GM19372 (cell line): ENCODE data around the gene UTP25.

ENCODE experiments used
- ATAC-seq: cut with Tn5 transposase; IDR thresholded peaks from one replicate; pipeline ENCODE4 v1.9.1; 2021; ENCODE audit warnings: mild to moderate bottlenecking, low read depth, moderate library complexity; ENCODE audit not compliant: unreplicated experiment

UTP25 gene

DNA sequence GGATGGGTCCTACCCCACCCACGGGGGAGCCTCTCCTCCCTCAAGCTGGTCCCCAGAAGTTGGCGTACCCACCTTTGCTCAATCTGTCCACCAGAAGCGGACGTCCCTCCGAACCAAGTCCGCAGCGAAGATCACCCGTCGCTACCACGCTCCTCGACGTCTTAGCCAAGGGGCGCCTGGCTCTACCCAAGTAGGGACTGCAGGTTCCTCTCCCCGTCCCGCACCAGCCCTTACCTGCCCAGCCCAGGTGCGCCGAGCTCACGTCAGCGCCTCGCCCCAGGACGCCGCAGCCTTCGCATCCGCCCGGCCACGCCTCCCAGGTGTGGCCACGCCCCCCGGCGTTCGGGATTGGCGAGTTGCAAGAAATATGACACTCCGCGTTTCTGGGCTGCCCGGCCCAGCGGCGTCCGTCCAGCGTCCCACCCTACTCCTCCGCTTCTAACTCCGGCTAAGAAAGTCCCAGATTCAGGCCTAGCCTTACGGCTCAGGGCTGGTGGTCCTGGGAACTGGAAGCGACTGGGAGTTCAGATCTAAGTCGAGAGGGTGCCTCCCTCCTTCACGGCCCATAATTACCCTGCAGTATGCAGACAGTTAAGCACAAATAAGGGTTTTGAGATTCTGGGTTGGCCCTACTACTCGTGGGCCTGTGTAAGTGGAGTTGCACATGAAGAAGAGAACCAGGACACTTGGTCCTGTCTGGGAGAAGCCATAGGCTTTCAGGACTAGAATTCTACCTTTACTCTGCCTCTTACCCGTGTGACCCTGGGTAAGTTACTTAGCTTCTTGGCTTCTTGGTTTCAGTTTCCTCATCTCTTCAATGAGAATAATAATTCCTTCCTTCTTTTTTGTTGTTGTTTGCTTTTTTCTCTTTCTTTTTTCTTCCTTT, 21.7 kb upstream of the UTP25 start, which contains the start of gene IRF6:
Gene IRF6 (minus strand): TSS at position 268 of the 886 bp plus-strand sequence. CDS start 4,729 bp downstream, outside the sequence.
- peak; percentile 97 for ATAC-seq

DNA sequence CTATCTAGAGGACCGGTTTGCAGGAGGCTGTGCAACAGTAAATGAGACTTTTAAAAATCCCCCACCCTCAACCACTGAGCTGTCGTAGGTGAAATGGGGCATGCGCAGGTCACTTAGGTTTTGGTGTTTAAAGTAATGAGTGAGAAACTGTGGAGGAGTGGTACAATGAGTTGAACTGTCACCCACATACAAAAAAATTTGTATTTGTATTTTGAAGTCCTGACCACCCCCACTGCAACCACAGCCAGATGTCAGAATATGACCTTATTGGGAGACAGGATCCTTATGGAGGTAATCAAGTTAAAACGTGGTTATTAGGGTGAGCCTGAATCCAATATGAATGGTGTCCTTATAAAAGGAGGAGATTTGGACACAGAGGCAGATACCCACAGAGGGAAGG, 20.3 kb upstream of the UTP25 start:
- no peak for ATAC-seq

DNA sequence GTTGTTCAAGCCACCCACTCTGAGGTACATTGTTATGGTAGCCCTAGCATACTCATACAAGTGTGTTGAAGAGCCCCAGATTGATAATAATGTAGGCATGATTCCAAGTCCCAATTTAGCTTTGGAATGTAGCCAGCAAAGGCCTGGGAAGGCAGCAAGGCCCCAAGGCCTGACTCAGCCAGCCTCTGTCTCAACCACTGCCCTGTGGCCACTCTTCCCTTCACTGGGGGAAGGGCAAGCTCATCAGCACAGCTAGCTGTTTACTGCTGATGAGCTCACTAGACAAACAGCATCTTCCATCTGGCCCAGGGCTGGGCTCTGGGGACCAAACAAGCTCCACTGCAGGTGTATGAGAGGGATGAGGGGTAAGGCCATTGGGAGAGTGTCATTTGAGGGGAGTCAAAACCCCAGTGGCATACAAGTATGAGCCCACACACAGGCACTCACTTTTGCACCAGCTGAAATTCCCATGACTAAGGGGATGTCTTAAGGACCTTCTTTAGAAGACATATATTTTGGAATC, 19.7 kb upstream of the UTP25 start:
- no peak for ATAC-seq

DNA sequence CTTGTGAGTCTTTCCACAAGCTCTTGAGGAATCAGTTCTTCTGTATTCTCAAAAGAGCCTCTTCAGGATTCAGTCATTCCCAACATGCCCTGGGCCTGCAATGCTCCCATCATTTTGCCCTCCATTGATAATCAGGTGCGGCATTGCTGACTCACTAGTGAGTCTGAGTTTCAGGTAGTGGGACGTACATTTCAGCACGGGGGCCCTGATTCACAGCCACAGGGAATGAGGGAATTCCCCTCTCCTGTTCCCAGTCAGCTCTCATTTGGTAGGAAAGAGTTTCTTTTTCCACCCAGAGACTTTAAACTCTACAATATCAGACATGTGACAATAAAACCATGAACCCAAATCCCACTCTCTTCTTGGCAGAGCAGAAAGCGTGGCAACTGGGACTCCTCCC, 18.2 kb upstream of the UTP25 start:
- ATAC-seq: no peak

DNA sequence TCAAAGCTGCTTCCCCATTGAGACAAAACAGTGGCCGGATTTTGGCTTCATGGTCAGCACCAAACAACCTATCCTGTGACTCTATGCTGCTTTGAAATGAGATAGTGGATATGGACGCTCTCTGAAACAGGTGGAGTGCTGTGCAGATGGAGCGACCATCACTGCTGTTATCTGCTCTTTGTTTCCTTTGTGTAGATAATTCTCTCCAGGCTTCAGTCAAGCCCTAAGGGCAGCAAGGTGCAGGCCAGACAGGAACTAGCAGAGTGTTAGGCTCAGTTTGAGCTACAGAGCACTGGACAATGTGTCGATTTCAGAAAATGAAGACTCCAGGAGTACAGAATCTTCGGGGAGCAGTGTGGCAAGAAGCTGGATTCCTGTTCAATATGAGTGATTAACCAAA, 17.0 kb upstream of the UTP25 start:
- ATAC-seq: no peak

DNA sequence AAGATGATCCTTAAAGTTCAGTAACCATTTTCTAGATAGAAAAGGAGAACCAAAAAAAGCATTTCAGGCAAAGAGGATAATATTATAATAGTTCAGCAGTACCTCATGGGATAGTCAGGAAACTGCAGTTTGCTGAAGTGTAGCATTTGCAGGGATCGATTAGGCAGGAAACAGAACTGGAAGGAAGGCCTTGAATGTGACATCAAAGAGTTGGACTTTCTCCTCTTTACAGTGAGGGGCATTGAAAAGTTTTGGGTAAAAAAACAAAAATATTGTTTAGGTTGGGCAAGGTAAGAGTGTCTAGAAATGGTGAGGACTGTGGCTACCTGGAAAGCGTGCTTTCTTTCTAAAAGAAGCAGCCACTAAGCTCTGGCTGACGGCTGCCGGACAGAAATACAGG, 13.9 kb upstream of the UTP25 start:
- no peak for ATAC-seq

DNA sequence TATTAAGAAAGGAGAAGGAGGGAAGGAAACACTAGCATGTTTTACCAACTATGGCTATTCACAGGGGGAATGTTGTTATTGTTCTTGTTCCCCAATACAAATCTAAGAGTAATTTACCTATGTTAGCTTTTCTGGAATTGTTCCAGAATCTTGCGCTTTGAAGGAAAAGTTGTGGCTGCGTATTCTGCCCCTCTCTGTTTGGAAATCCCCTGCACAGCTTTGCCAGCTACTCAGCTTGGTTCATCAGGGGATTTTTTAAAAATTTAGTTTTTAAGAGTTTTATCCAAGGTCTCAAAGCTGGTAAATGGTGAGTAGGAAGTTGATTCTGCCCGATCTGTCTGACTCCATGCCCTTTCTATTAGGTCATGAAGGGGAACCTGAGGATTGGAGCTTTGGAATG, 12.3 kb upstream of the UTP25 start:
- no peak for ATAC-seq

DNA sequence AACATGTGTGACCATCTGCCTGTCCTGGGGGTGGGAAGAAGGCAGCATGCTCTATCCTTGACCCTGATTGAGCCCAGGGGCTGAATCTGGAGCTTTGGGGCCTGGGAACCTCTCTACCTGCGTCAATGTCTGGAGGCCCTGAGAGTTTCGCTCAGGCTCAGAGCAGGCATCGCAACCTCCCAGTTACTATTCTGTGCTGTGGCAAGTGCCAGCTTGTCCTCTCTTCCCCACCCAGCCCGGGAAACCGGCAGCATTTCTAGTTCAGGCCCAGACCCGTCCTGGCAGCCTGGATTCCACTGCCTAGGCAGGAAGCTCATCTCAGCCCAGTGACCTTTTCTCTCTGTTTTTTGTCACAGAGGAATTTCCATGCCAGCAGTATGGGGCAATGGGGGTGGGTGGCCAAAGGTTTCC, 11.8 kb upstream of the UTP25 start:
- ATAC-seq: no peak

DNA sequence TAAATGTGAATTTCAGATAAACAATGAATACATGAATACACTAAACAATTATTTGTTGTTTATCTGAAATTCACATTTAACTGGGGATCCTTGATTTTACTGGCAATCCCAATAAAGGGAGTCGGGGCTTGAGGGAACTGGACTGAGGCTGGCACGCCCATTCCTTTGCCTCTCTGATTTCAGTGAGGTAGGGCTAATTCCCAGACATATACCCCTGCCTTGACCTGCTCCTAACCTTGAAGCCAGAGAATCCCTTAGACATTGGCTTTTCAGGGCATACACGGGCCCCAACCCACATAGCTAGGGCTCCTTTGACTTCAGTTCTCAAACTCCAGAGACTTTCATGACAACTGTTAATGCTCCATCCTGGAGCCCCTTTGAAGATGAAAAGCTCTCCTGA, 10.8 kb upstream of the UTP25 start:
- no peak for ATAC-seq

DNA sequence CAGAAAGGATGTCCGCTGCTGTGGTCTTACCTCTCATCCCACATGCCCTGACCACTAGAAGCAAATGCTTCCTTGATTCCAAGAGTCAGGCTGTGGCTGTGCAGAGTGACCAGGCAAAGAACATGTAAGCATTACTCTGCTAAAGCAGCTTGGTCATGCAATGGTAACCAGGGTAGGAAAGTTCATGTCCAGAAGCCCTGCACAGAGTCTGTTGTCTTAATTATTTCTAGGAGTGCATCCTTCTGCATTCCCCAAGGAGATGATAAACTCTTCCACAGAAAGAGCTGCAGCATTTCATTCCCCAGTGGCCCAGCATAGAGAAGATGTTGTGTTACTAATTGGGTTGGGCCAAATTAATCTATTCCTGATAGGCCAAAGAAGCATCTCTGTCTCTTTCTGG, 10.1 kb upstream of the UTP25 start:
- no peak for ATAC-seq

DNA sequence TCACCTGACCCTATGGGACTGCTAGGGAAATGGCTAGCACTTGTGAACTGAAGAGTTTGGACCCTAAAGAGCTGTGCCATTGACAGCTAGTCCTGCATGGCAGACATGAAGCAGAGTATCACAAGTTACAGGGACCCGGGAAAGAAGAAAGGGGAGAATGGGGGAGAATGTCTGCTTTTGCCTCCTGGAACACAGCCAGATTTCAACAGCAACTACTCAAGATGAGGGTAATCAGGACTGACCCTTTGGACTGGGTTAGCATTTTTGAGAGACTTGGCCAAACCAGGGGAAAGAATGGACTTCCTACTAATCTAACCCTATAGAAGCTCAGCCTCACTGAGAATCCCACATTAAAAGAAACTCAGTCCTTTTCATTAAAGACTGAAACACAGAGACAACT, 8.7 kb upstream of the UTP25 start:
- ATAC-seq: no peak

DNA sequence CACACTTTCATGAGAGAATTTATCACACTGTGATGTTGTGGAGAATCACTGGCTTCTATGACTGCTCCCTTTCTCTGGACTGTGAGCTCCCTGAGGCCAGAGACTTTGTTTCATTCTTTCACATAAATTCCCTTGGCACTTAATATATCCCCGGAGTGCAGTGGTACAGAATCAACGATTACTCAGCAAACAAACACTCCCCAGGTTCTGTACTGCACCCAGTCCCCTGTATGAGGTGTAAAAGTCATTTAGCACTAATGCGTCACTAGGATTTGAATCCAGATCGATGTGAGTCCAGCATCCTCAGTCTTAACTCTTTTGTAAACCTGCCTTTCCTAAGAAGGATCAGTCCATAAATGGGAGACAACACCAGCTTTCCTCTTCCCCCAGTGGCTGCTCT, 6.8 kb upstream of the UTP25 start:
- ATAC-seq: no peak

DNA sequence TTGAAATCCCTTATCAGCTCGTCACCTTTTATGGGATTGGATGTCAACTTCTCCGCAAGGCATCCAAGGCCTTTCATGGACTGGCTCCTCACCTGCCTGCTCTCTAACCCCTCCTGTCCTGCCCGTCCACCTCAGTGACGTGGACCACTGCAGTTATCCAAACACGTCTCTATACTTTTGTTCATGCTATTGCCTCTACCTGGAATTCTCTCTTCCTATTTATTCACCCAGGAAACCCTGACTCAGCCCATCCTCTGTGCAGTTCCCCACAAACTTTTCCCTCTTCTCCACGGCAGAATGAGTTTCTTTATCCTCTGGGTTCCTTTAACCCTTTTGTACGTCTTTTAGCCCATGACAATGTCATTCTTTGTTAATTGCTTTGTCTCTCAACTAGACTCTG, 5.1 kb upstream of the UTP25 start:
- no peak for ATAC-seq

DNA sequence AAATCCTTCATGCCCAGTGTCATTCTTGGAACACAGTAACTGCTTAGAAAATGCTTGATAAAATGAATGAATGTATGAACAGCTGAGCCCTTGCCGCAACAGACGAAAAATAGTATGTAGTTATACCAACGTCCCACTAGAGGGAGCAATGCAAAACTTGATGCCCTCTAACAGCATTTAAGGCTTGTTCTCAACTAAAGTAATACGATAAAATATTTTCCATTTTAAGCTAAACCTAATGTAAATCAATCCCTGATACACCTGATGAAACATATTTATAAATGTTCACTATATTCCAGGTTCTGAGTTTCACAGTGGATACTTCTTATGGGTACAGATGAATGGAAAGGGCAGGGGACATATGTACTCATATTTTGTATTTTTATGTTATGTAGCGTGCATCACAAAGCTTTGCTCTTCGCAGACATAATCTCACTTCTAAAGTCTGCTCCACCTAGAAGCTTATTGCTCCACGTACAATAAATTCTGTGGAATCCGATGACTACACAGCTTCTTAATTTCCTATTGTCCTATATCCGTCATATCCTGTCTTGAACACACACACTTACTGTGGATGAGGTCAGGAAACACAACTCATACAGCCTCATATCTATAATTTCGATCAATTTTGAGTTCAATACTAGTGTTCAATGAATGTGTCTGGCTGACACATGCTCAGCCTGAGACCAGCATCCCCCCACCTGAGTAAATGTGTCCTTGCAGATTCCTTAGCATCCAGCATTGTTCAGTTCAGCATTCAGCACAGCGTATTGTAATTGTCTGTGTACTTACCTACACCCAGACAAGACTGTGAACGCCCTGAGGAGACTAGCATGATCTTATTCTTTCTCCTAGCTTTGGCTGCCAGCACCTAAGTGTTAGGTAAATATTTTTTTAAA, 4.4 kb upstream of the UTP25 start:
- peak; percentile 39 for ATAC-seq

DNA sequence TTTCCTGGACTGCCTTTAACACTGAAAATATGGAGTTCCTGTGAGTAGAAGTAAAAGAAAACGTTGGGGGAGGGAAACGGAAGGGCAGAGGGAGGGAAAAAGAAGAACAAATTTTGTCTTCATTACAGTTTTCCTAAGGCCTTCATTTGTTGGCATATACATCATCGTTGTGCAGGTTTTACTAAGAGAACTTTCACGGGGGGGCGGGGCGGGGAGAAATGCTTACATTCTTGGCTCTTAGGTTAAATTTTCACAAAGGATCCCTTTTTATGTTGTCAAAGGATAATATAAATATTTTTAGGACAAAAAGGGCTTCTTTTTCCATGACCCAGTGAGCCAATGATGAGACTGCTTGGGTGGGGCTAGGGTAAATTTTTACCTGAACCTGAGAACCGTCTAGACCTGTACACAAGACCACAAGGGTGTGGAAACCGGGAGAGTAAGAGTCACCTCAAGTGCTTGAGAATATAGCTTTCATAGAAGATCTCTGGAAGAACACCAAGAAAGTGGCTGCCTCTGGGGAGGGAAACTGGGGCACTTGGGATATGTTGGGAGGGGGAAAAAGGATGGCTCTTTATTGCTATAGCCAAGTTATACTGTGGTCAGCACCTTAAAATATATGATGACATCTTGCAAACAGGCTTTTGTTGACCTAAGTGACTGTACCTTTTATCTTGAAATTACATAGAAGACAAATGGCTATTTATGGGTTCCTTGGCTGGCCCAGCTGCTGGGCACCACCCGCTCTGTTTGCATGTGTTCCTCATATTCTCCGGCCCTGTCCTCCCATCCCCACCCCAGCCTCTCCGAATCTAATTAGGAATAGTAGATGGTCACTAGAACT, 2.0 kb upstream of the UTP25 start:
- no peak for ATAC-seq

DNA sequence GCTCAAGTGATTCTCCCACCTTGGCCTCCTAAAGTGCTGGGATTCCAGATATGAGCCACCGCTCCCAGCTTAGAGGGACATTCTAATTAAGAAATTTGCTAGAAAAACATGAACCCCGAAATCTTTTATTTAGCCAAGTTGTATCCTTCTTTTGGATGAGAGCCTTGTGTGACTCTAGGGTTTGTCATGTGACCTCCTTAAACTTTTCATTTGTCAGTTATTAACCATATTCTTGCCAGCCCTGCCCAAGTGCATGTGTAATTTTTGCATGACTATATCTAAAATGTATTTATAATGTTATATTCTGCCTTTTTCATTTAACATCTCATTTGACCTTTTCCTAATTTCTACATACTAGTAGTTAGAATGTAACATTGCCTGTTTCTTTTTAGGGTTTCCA, 1.9 kb downstream of the UTP25 start:
- ATAC-seq: no peak

DNA sequence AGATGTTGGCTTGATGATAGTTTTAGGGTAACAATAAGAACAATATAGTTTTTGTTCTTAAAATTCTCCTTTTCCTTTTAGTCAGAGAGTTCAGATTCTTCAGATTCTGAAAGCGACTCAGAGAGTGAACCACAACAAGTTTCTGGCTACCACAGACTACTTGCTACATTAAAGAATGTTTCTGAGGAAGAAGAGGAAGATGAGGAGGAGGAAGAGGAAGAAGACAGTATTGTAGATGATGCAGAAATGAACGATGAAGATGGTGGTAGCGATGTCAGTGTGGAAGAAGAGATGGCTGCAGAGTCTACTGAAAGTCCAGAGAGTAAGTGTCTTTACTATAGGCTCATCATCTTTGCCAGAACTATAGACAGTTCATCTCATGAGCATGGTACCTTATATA, 3.0 kb downstream of the UTP25 start:
- no peak for ATAC-seq

DNA sequence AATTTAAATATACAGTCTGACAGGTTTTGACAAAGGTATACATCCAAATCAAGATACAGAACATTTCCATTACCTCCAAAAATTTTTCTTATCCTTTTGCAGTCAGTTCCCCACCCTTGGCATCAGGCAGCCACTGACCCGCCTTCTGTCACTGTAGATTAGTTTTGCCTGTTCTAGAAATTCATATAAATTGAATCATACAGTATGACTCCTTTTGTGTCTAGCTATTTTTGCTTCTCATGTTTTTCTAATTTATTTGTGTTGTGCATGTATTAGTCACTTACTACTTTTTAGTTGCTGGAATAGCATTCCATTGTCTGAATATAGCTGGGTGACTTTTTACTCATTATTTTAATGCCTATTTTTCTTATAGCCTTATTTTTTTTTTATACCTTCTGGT, 3.8 kb downstream of the UTP25 start:
- ATAC-seq: no peak

DNA sequence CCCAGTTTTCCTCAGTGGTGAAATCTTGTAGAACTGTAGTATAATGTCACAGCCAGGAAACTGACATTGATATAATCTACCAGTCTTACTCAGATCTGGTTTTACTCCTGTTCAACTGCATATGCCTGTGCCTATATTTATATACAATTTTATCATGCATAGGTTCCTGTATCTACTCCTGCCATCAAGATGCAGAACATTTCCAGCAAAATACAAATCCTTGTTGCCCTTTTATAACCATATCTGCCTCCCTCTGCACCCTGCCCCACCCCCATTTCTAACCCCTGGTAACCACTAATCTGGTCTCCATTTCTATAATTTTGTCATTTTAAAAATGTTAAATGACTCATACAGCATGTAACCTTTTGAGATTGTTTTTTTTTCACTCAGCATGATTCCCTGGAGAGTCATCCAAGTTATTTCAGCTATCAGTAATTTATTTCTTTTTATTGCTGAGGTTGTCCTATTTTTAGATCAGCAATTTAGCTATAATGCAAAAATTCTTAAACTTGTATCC, 8.1 kb downstream of the UTP25 start:
- no peak for ATAC-seq

DNA sequence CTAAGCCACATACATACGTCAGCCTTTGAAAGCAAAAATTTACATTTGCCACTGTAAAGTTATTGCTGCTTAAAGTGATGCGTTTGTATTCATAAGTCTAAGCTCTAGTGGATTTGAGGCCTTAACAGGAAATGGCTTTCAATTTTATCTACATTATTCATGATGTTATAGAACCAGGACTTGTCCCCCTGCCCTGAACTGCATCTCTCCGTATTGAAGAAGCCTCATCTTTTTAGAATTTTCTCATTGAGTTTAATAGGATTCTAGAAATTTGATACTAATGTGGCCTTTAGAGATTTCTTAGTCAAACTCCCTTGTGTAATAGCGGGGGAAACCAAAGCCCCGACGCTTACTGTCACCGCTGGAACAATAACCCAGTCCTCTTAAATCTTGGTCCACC, 9.9 kb downstream of the UTP25 start:
- no peak for ATAC-seq
